Stimulated activated effector memory CD8-positive, alpha-beta T cell treated with anti-CD3 and anti-CD28 coated beads, Interleukin-12 subunit alpha, Interleukin-12 subunit beta, amount 100 ng/mL, for 72 hours (primary cell): ENCODE data around the gene TSPAN15.

Experiments used
- ATAC-seq: fragments of 150-1000 bp; cut with Tn5 transposase; 2 replicates; pipeline ENCODE4 v1.10.0; 2021
- DNase-seq, 2 donors: peaks; one replicate each; pipeline ENCODE4 v3.0.0; 2021 to 2022; ENCODE audit warnings: low spot score in 2 of 2
- H3K27ac Mint-ChIP-seq: one replicate; pipeline ENCODE4 v1.8.0; 2022; ENCODE audit warnings: mild to moderate bottlenecking, mixed read lengths
- H3K36me3 Mint-ChIP-seq: one replicate; pipeline ENCODE4 v1.8.0; 2022; ENCODE audit warnings: mild to moderate bottlenecking, mixed read lengths
- H3K4me1 Mint-ChIP-seq: one replicate; pipeline ENCODE4 v1.8.0; 2022; ENCODE audit warnings: mixed read lengths
- H3K4me3 Mint-ChIP-seq: one replicate; pipeline ENCODE4 v1.8.0; 2022; ENCODE audit warnings: mild to moderate bottlenecking, mixed read lengths
- H3K9me3 Mint-ChIP-seq: one replicate; pipeline ENCODE4 v1.8.0; 2022; ENCODE audit warnings: mixed read lengths

The TSPAN15 gene

GRCh38 chr10:69465457-69466157, 14.3 kb downstream of the TSPAN15 start:
- Mint-ChIP-seq H3K4me3 (peak overlapping the region; percentile 60), H3K4me1 (peaks cover 54% of the 10 kb centered on the region), H3K36me3 (no peaks in the 10 kb centered on the region), H3K27ac (peak overlapping the region; percentile 88), H3K9me3 (no peaks in the 10 kb centered on the region)
- ATAC-seq: peak; percentile 67
- DNase-seq: no peak

- Mint-ChIP-seq H3K27ac (peak overlapping the region; percentile 88), H3K4me3 (peak overlapping the region; percentile 60), H3K9me3 (no peaks in the 10 kb centered on the region), H3K4me1 (peaks cover 54% of the 10 kb centered on the region), H3K36me3 (no peaks in the 10 kb centered on the region)
- DNase-seq (no peak), ATAC-seq (no peak)
Measured at GRCh38 chr10:69466158-69466490, 14.9 kb downstream of the TSPAN15 start.

- DNase-seq (no peak), ATAC-seq (no peak)
- peak overlapping the region; percentile 60 for H3K4me3 Mint-ChIP-seq
- H3K9me3 Mint-ChIP-seq: no peaks in the 10 kb centered on the region
- peaks cover 55% of the 10 kb centered on the region for H3K4me1 Mint-ChIP-seq
- H3K27ac Mint-ChIP-seq: peak overlapping the region; percentile 88
- no peaks in the 10 kb centered on the region for H3K36me3 Mint-ChIP-seq
Measured at GRCh38 chr10:69466689-69467088, 15.4 kb downstream of the TSPAN15 start.

- no peak for ATAC-seq
- DNase-seq: no peak
- Mint-ChIP-seq H3K27ac (no peak overlapping the region), H3K36me3 (no peaks in the 10 kb centered on the region), H3K4me3 (no peak overlapping the region), H3K9me3 (no peaks in the 10 kb centered on the region), H3K4me1 (peaks cover 58% of the 10 kb centered on the region)
Measured at GRCh38 chr10:69467928-69468750, 16.9 kb downstream of the TSPAN15 start.

- no peak overlapping the region for H3K27ac Mint-ChIP-seq
- no peak overlapping the region for H3K4me3 Mint-ChIP-seq
- no peaks in the 10 kb centered on the region for H3K36me3 Mint-ChIP-seq
- no peaks in the 10 kb centered on the region for H3K9me3 Mint-ChIP-seq
- peaks cover 58% of the 10 kb centered on the region for H3K4me1 Mint-ChIP-seq
- ATAC-seq (no peak), DNase-seq (no peak)
Measured at GRCh38 chr10:69468751-69469089, 17.5 kb downstream of the TSPAN15 start.

GRCh38 chr10:69469976-69470375, 18.7 kb downstream of the TSPAN15 start:
- Mint-ChIP-seq H3K4me1 (peaks cover 45% of the 10 kb centered on the region), H3K27ac (peak overlapping the region; percentile 29)

GRCh38 chr10:69470463-69471384, 19.5 kb downstream of the TSPAN15 start:
- Mint-ChIP-seq H3K9me3 (no peaks in the 10 kb centered on the region), H3K4me3 (no peak overlapping the region), H3K4me1 (peaks cover 38% of the 10 kb centered on the region), H3K36me3 (no peaks in the 10 kb centered on the region), H3K27ac (peak overlapping the region; percentile 29)
- no peak for DNase-seq
- ATAC-seq: no peak

More at GRCh38 chr10:69469976-69470375, 18.7 kb downstream of the TSPAN15 start:
- Mint-ChIP-seq H3K36me3 (no peaks in the 10 kb centered on the region), H3K9me3 (no peaks in the 10 kb centered on the region), H3K4me3 (no peak overlapping the region)
- DNase-seq (no peak), ATAC-seq (no peak)

- DNase-seq (no peak), ATAC-seq (no peak)
- Mint-ChIP-seq H3K9me3 (no peaks in the 10 kb centered on the region), H3K27ac (no peak overlapping the region), H3K4me1 (peaks cover 28% of the 10 kb centered on the region), H3K36me3 (no peaks in the 10 kb centered on the region), H3K4me3 (no peak overlapping the region)
Measured at GRCh38 chr10:69472142-69472541, 20.9 kb downstream of the TSPAN15 start.

- H3K4me3 Mint-ChIP-seq: no peak overlapping the region
- ATAC-seq (no peak), DNase-seq (no peak)
Measured at GRCh38 chr10:69472544-69472943, 21.3 kb downstream of the TSPAN15 start.

GRCh38 chr10:69473304-69473990, 22.2 kb downstream of the TSPAN15 start:
- Mint-ChIP-seq H3K27ac (no peak overlapping the region), H3K4me1 (peaks cover 28% of the 10 kb centered on the region), H3K9me3 (no peaks in the 10 kb centered on the region), H3K4me3 (no peak overlapping the region), H3K36me3 (no peaks in the 10 kb centered on the region)
- DNase-seq: no peak
- ATAC-seq: no peak

More at GRCh38 chr10:69472544-69472943, 21.3 kb downstream of the TSPAN15 start:
- no peaks in the 10 kb centered on the region for H3K9me3 Mint-ChIP-seq
- H3K36me3 Mint-ChIP-seq: no peaks in the 10 kb centered on the region
- no peak overlapping the region for H3K27ac Mint-ChIP-seq
- peaks cover 28% of the 10 kb centered on the region for H3K4me1 Mint-ChIP-seq

GRCh38 chr10:69474742-69475432, 23.6 kb downstream of the TSPAN15 start:
- peak overlapping the region; percentile 69 for H3K27ac Mint-ChIP-seq
- DNase-seq: no peak
- no peaks in the 10 kb centered on the region for H3K36me3 Mint-ChIP-seq
- peaks cover 27% of the 10 kb centered on the region for H3K4me1 Mint-ChIP-seq
- no peaks in the 10 kb centered on the region for H3K9me3 Mint-ChIP-seq
- no peak for ATAC-seq
- H3K4me3 Mint-ChIP-seq: no peak overlapping the region

- no peak overlapping the region for H3K4me3 Mint-ChIP-seq
- no peaks in the 10 kb centered on the region for H3K36me3 Mint-ChIP-seq
Measured at GRCh38 chr10:69475433-69475830, 24.2 kb downstream of the TSPAN15 start.

GRCh38 chr10:69477968-69478597, 26.8 kb downstream of the TSPAN15 start:
- no peak overlapping the region for H3K27ac Mint-ChIP-seq
- H3K36me3 Mint-ChIP-seq: no peaks in the 10 kb centered on the region
- DNase-seq: no peak
- H3K4me1 Mint-ChIP-seq: peaks cover 4% of the 10 kb centered on the region
- H3K4me3 Mint-ChIP-seq: no peak overlapping the region
- no peak for ATAC-seq
- no peaks in the 10 kb centered on the region for H3K9me3 Mint-ChIP-seq

More at GRCh38 chr10:69475433-69475830, 24.2 kb downstream of the TSPAN15 start:
- H3K4me1 Mint-ChIP-seq: peaks cover 22% of the 10 kb centered on the region
- no peaks in the 10 kb centered on the region for H3K9me3 Mint-ChIP-seq
- no peak for DNase-seq
- no peak overlapping the region for H3K27ac Mint-ChIP-seq
- ATAC-seq: no peak
